Measurements from ENCODE around the gene AIG1. TPM values are rescaled to one million over a fixed set of nuclear protein-coding genes. Genes with fewer than 3 reads are reported as not detected.

Gene AIG1
- total RNA-seq, 1 donor from 2014 or later: 17.5 TPM

DNA sequence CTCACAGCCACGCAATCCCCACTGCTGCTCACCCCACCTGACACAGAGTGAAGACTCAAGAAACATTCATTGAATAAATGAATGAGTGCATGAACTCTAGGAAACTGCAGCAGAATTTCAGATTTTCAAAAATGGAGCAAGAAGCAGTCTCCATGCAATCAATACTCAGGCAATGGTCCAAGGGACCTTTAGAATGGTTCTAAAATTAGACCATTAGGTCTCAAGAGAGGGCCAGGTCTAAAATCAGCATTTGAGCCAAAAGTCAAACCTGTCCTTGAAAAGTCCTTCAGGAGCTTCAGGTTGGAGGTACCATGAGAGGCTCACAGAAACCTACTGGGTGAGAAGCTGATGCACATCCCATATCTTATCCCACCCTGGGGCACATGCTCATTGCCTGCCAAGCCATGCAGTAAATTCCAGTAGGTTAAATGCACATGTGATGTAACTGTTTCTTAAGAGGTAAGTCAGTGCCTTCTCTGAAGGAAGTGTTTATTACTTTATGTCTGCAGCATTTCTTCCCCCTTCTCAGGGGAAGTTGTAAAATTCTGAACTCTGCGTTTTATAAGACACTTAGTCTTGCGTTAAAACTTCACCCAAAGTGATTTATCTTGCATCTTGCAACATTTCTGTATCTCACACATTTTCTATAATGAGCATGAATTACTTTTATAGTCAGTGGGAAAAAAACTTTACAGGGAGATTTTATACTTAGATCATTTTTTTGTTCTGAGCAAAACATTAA lies 263.2 kb downstream of the AIG1 start:
- H3K4me3 Mint-ChIP-seq (ENCODE audit: unreplicated experiment): no peak overlapping the region
- H3K27me3 Mint-ChIP-seq (ENCODE audit: unreplicated experiment): peaks cover 2% of the 10 kb centered on the region
- no peaks in the 10 kb centered on the region for H3K4me1 Mint-ChIP-seq (ENCODE audit: unreplicated experiment)
- no peaks in the 10 kb centered on the region for H3K36me3 Mint-ChIP-seq (ENCODE audit: low read depth, unreplicated experiment)
- TF ChIP-seq, protein P1, sequence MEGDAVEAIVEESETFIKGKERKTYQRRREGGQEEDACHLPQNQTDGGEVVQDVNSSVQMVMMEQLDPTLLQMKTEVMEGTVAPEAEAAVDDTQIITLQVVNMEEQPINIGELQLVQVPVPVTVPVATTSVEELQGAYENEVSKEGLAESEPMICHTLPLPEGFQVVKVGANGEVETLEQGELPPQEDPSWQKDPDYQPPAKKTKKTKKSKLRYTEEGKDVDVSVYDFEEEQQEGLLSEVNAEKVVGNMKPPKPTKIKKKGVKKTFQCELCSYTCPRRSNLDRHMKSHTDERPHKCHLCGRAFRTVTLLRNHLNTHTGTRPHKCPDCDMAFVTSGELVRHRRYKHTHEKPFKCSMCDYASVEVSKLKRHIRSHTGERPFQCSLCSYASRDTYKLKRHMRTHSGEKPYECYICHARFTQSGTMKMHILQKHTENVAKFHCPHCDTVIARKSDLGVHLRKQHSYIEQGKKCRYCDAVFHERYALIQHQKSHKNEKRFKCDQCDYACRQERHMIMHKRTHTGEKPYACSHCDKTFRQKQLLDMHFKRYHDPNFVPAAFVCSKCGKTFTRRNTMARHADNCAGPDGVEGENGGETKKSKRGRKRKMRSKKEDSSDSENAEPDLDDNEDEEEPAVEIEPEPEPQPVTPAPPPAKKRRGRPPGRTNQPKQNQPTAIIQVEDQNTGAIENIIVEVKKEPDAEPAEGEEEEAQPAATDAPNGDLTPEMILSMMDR (IDR thresholded peaks at IDR 0.05; ENCODE audit: unreplicated experiment): no peak
- DNase-seq (ENCODE audit: low spot score): no peak
- no peak overlapping the region for H3K27ac Mint-ChIP-seq (ENCODE audit: unreplicated experiment)
- no peaks in the 10 kb centered on the region for H3K9me3 Mint-ChIP-seq (ENCODE audit: unreplicated experiment)

DNA sequence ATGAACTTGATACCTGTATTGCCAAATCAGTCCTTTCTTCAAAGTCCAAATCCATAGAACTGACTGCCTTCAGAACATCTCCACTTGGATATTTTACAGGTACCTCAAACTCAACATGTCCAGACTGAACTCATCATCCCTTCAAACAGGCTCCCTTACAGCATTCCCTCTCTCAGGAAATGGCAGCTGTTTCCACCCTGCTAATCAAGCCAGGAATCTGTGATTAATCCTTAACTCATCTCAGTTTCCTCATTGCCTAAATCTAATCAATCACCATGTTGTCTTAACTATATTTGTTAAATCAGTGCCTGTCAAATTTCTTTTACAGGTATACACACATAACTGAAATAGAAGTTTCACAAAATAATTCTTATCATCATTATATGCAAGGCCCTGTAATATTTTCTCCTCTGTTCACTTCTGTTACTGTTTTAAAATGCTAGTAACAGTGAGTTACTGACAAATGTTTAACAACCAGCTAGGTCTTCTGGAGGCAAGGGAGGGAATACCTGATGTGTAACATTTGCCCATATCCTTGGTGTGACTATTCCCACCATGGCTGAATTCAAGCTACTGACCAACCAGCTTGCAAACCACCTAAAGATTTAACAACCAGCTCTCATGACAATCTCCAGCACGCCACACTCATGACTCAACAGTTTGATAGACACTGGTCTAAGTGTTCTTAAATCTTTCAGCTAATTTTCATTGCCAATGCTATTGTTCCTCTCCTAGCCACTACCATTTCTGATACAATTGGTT lies 264.9 kb downstream of the AIG1 start:
- Mint-ChIP-seq H3K36me3 (ENCODE audit: low read depth, unreplicated experiment) (no peaks in the 10 kb centered on the region), H3K4me1 (ENCODE audit: unreplicated experiment) (no peaks in the 10 kb centered on the region), H3K27ac (ENCODE audit: unreplicated experiment) (no peak overlapping the region), H3K9me3 (ENCODE audit: unreplicated experiment) (no peaks in the 10 kb centered on the region), H3K27me3 (ENCODE audit: unreplicated experiment) (peaks cover 2% of the 10 kb centered on the region), H3K4me3 (ENCODE audit: unreplicated experiment) (no peak overlapping the region)
- DNase-seq (ENCODE audit: low spot score): no peak
- TF ChIP-seq, protein P1 (IDR thresholded peaks at IDR 0.05; ENCODE audit: unreplicated experiment): no peak

DNA sequence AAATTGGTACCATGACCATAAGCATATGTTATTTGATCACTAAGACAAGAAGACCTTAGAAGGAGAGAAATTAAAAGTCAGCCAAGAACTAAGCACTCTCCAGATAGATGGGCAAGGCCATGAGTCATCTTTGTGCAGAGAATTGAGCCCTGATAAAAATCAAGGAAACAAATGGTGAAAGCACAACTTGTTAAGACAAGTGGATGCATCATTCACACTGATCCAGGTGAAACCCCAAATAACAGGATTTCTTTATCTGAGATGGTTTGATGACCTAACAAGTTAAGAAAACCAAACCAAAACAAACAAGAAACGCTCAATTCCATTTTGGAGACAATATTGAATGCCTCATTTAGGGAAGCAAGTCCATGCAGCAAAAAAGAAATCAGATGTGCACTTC lies 268.2 kb downstream of the AIG1 start:
- Mint-ChIP-seq H3K36me3 (ENCODE audit: low read depth, unreplicated experiment) (no peaks in the 10 kb centered on the region), H3K9me3 (ENCODE audit: unreplicated experiment) (no peaks in the 10 kb centered on the region), H3K4me1 (ENCODE audit: unreplicated experiment) (no peaks in the 10 kb centered on the region), H3K4me3 (ENCODE audit: unreplicated experiment) (no peak overlapping the region), H3K27ac (ENCODE audit: unreplicated experiment) (no peak overlapping the region), H3K27me3 (ENCODE audit: unreplicated experiment) (no peaks in the 10 kb centered on the region)
- no peak for DNase-seq (ENCODE audit: low spot score)
- TF ChIP-seq, protein P1 (IDR thresholded peaks at IDR 0.05; ENCODE audit: unreplicated experiment): no peak

DNA sequence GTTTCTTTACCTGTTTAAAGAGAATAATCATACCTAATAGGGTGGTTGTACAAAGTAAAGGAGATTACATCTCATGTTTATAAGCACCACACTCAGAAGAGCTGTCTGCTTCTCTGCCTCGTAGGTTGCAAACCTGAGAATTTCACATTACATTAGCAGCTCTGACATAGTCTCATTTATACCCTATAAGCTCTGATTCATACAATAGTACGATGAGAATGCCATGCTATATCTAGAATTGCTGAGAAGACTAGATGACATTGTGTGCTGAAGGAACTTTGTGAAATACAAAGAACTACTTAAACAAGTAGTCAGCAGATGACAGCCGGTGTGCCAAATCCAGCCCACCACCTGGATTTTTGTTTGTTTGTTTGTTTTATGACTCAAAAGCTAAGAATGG lies 268.6 kb downstream of the AIG1 start:
- H3K27me3 Mint-ChIP-seq (ENCODE audit: unreplicated experiment): no peaks in the 10 kb centered on the region
- no peak for DNase-seq (ENCODE audit: low spot score)
- H3K4me1 Mint-ChIP-seq (ENCODE audit: unreplicated experiment): no peaks in the 10 kb centered on the region
- H3K4me3 Mint-ChIP-seq (ENCODE audit: unreplicated experiment): no peak overlapping the region
- no peaks in the 10 kb centered on the region for H3K36me3 Mint-ChIP-seq (ENCODE audit: low read depth, unreplicated experiment)
- H3K9me3 Mint-ChIP-seq (ENCODE audit: unreplicated experiment): no peaks in the 10 kb centered on the region
- no peak overlapping the region for H3K27ac Mint-ChIP-seq (ENCODE audit: unreplicated experiment)
- TF ChIP-seq, protein P1 (IDR thresholded peaks at IDR 0.05; ENCODE audit: unreplicated experiment): no peak

DNA sequence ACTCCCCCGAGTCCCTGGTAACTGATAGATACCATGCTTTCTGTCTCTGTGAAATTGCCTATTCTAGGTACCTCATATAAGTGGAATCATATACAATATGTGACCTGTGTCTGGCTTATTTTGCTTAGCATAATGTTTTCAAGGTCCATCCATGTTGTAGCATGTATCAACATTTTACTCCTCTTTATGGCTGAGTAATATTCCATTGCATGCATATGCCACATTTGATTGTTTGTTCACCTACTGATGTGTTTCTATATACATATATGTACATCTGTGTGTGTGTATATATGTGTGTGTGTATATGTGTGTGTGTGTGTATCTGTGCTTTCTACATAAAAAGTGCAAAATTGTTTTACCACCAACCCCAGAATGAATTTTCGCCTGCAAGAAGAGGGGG lies 270.7 kb downstream of the AIG1 start:
- TF ChIP-seq, protein P1 (IDR thresholded peaks at IDR 0.05; ENCODE audit: unreplicated experiment): no peak
- Mint-ChIP-seq H3K4me1 (ENCODE audit: unreplicated experiment) (no peaks in the 10 kb centered on the region), H3K27ac (ENCODE audit: unreplicated experiment) (no peak overlapping the region), H3K36me3 (ENCODE audit: low read depth, unreplicated experiment) (no peaks in the 10 kb centered on the region), H3K27me3 (ENCODE audit: unreplicated experiment) (no peaks in the 10 kb centered on the region), H3K4me3 (ENCODE audit: unreplicated experiment) (no peak overlapping the region), H3K9me3 (ENCODE audit: unreplicated experiment) (no peaks in the 10 kb centered on the region)
- DNase-seq (ENCODE audit: low spot score): no peak

Data from endothelial cell (in vitro differentiated cells).